DOHH2 (cell line): ENCODE data around the gene PPARD.
A peak's percentile ranks its signal among the peaks of the same experiment; 100 is the strongest.

Source experiments
- H3F3A ChIP-seq: fragments of 200-600 bp; sonication (generic), shearing (Covaris generic); 2 replicates; pipeline ENCODE4 v1.6.0; 2016; ENCODE audit warnings: antibody characterized with exemption, mild to moderate bottlenecking; ENCODE audit not compliant: control insufficient read depth, insufficient read depth
- H3K27ac ChIP-seq: fragments of 200-600 bp; sonication (generic); 2 replicates; pipeline ENCODE4 v1.5.1; 2014; ENCODE audit warnings: low read depth, mild to moderate bottlenecking, low read length, moderate library complexity
- H3K27me3 ChIP-seq: fragments of 200-600 bp; sonication (generic); 2 replicates; pipeline ENCODE4 v1.6.1; 2014; ENCODE audit warnings: mild to moderate bottlenecking, low read length, mixed read lengths; ENCODE audit not compliant: control insufficient read depth
- H3K36me3 ChIP-seq: fragments of 200-600 bp; sonication (generic); 2 replicates; pipeline ENCODE4 v1.6.1; 2014; ENCODE audit warnings: mild to moderate bottlenecking, low read length, moderate library complexity, mixed read lengths; ENCODE audit not compliant: control insufficient read depth
- H3K4me1 ChIP-seq: fragments of 200-600 bp; sonication (generic); 2 replicates; pipeline ENCODE4 v1.6.1; 2014; ENCODE audit warnings: mild to moderate bottlenecking, low read length, mixed read lengths; ENCODE audit not compliant: control insufficient read depth
- H3K4me2 ChIP-seq: fragments of 200-600 bp; sonication (generic); 2 replicates; pipeline ENCODE4 v1.6.0; 2014; ENCODE audit warnings: mild to moderate bottlenecking, low read length, moderate library complexity
- H3K4me3 ChIP-seq: fragments of 200-600 bp; sonication (generic); 2 replicates; pipeline ENCODE4 v1.5.1; 2014; ENCODE audit warnings: mild to moderate bottlenecking, low read length, mixed read lengths
- H3K79me2 ChIP-seq: fragments of 200-600 bp; sonication (generic); 2 replicates; pipeline ENCODE4 v1.6.1; 2014; ENCODE audit warnings: mild to moderate bottlenecking, low read length, mixed read lengths; ENCODE audit not compliant: control insufficient read depth
- H3K9me2 ChIP-seq: fragments of 200-600 bp; sonication (generic); replicated peaks from 2 replicates; pipeline ENCODE4 v1.6.1; 2014; ENCODE audit warnings: mild to moderate bottlenecking, low read length, mixed read lengths; ENCODE audit not compliant: control insufficient read depth
- H3K9me3 ChIP-seq: fragments of 200-600 bp; sonication (generic); 2 replicates; pipeline ENCODE4 v1.6.1; 2014; ENCODE audit warnings: antibody characterized with exemption, low read length, mixed read lengths; ENCODE audit not compliant: control insufficient read depth, insufficient read depth
- H4K20me1 ChIP-seq: fragments of 200-600 bp; sonication (generic); 2 replicates; pipeline ENCODE4 v1.6.0; 2014; ENCODE audit warnings: low read depth, mild to moderate bottlenecking, antibody characterized with exemption, low read length, moderate library complexity; ENCODE audit not compliant: control insufficient read depth, insufficient read depth
- CTCF ChIP-seq: fragments of 200-600 bp; sonication (generic); IDR thresholded peaks from one replicate; pipeline ENCODE4 v1.5.1; 2014; ENCODE audit warnings: antibody characterized with exemption, mild to moderate bottlenecking, low read depth, low read length; ENCODE audit not compliant: poor library complexity, severe bottlenecking
- EZH2phosphoT487 ChIP-seq: fragments of 200-600 bp; sonication (generic); IDR thresholded peaks from 2 replicates; pipeline ENCODE4 v1.6.1; 2017; ENCODE audit warnings: borderline replicate concordance, mild to moderate bottlenecking, antibody characterized with exemption, low read length, moderate library complexity, mixed read lengths

Gene PPARD

GRCh38 chr6:35470663-35471120 lies 128.3 kb downstream of the PPARD start:
- no peak for TF ChIP-seq CTCF
- TF ChIP-seq EZH2phosphoT487, result no peak
- Histone ChIP-seq H3K9me3 (no peaks in the 10 kb centered on the region), H3K79me2 (peaks cover 30% of the 10 kb centered on the region), H3K4me1 (peaks cover 37% of the 10 kb centered on the region), H3K4me3 (peak overlapping the region; percentile 87), H3F3A (peaks cover 68% of the 10 kb centered on the region), H3K4me2 (peak overlapping the region; percentile 96), H3K36me3 (peaks cover 69% of the 10 kb centered on the region), H3K9me2 (no peaks in the 10 kb centered on the region), H4K20me1 (peaks cover 24% of the 10 kb centered on the region; the same call in 1 of the 2 replicates), H3K27me3 (no peaks in the 10 kb centered on the region), H3K27ac (peak overlapping the region; percentile 84)

GRCh38 chr6:35471836-35472345 lies 129.5 kb downstream of the PPARD start:
- peak overlapping the region; percentile 96 for H3K4me2 ChIP-seq
- peak overlapping the region; percentile 87; the same call in 1 of the 2 replicates for H3K4me3 ChIP-seq
- no peaks in the 10 kb centered on the region for H3K27me3 ChIP-seq
- H3K36me3 ChIP-seq, result peaks cover 59% of the 10 kb centered on the region
- peaks cover 76% of the 10 kb centered on the region for H3F3A ChIP-seq
- H3K27ac ChIP-seq, result 0 out of 2 replicates have a peak overlapping the region, but pooled peaks have one; percentile 19
- peaks cover 25% of the 10 kb centered on the region; the same call in 1 of the 2 replicates for H4K20me1 ChIP-seq
- H3K4me1 ChIP-seq, result peaks cover 37% of the 10 kb centered on the region
- peaks cover 30% of the 10 kb centered on the region for H3K79me2 ChIP-seq
- no peaks in the 10 kb centered on the region for H3K9me2 ChIP-seq
- H3K9me3 ChIP-seq, result no peaks in the 10 kb centered on the region
- TF ChIP-seq EZH2phosphoT487, result no peak
- TF ChIP-seq CTCF, result no peak

DNA sequence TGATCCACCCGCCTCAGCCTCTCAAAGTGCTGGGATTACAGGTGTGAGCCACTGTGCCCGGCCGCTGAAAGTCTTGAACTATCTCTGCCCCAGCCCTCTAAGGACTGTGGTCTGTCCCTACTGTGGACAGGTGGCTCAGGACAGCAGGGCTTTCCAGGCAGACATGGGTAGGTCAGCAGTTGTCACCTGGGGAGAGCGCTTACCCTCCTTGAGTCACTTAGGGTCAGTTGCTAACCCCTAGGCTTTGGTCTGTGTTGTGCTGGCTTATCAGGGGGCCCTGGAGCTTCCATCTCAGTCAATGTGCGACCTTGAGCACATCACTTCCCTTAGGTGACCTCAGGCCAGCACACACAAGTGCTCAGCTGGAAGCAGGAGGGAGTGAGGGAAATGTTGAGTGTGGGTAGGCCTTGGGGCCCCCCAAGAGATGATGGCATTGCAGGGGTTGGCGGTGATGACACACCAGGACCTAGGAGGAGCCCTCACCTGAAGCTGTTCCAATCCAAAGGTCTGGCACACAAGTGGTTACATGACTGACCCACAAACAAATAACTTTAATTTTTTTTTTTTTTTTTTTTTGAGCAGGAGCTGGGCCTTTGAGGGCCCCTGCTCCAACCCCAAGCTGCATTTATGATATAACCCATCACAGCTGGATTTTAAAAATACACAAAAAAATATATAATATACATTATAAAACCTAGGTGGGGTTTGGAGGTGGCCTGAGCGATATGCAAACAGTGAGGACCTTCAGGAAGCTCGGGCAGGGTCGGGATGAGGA lies 130.9 kb downstream of the PPARD start:
- Histone ChIP-seq H3K27ac (no peak overlapping the region; the same call in 1 of the 2 replicates), H3K27me3 (no peaks in the 10 kb centered on the region), H3F3A (peaks cover 76% of the 10 kb centered on the region), H3K4me1 (peaks cover 28% of the 10 kb centered on the region), H3K36me3 (peaks cover 51% of the 10 kb centered on the region), H3K4me2 (peak overlapping the region; percentile 10; the same call in 1 of the 2 replicates), H4K20me1 (peaks cover 25% of the 10 kb centered on the region; the same call in 1 of the 2 replicates), H3K9me2 (no peaks in the 10 kb centered on the region), H3K4me3 (no peak overlapping the region), H3K9me3 (no peaks in the 10 kb centered on the region), H3K79me2 (peaks cover 30% of the 10 kb centered on the region)
- no peak for TF ChIP-seq EZH2phosphoT487
- TF ChIP-seq CTCF, result no peak
